Neural progenitor cell (in vitro differentiated cells): ENCODE data around the gene DRD2.

Source experiments
- CTCF ChIP-seq: fragments of 200-600 bp; sonication (generic); IDR thresholded peaks from 2 replicates; pipeline ENCODE4 v1.5.1; 2017; ENCODE audit warnings: antibody characterized with exemption, mild to moderate bottlenecking
- EZH2phosphoT487 ChIP-seq: fragments of 200-600 bp; sonication (generic); IDR thresholded peaks from 2 replicates; pipeline ENCODE4 v1.6.1; 2017; ENCODE audit warnings: antibody characterized with exemption

- TF ChIP-seq CTCF (no peak), EZH2phosphoT487 (no peak)
These were observed 88.3 kb downstream of the DRD2 start for GRCh38 chr11:113386866-113387265.
